Measurements from ENCODE around the gene TXLNG.
A peak's percentile ranks its signal among the peaks of the same experiment; 100 is the strongest.

TXLNG gene

GRCh38 chrX:16819634-16820033 is 33.4 kb downstream of the TXLNG start:
- no peak overlapping the region for H4K91ac ChIP-seq (ENCODE audit: low read length)
- no peak overlapping the region for H3K4ac ChIP-seq (ENCODE audit: low read depth in 1 of 2, low read length in 2 of 2)
- no peak overlapping the region for H3K14ac ChIP-seq (ENCODE audit: low read length in 2 of 2)
- peaks cover 2 to 47% of the 10 kb centered on the region in 2 experiments for H3K36me3 ChIP-seq (ENCODE audit: control insufficient read depth in 1 of 2, insufficient read depth in 2 of 2, low read depth in 1 of 2, low read length in 2 of 2)
- H3K18ac ChIP-seq (ENCODE audit: low read depth in 1 of 2, low read length in 2 of 2), result no peak overlapping the region
- peaks cover 2% of the 10 kb centered on the region for H3K79me1 ChIP-seq (replicated peaks; ENCODE audit: low read length, poor library complexity, severe bottlenecking)
- H3K4me3 ChIP-seq (ENCODE audit: insufficient read depth in 1 of 2, low read depth in 1 of 2, low read length in 2 of 2), result no peak overlapping the region
- DNase-seq, result no peak
- no peak overlapping the region for H2AFZ ChIP-seq (ENCODE audit: low read depth, low read length)
- no peak overlapping the region for H3K9ac ChIP-seq (ENCODE audit: low read length)
- H2BK15ac ChIP-seq (ENCODE audit: low read depth, poor library complexity, severe bottlenecking), result no peak overlapping the region
- H3K27ac ChIP-seq (ENCODE audit: low read length, poor library complexity, severe bottlenecking), result no peak overlapping the region
- H3K9me3 ChIP-seq (ENCODE audit: control insufficient read depth, low read length), result no peaks in the 10 kb centered on the region
- no peak overlapping the region for H2BK12ac ChIP-seq (ENCODE audit: low read length in 2 of 2)
- 94% methylated on average over 2 of the region's 5 CpGs for WGBS
- no peak overlapping the region for H2BK5ac ChIP-seq (ENCODE audit: low read depth, low read length, poor library complexity, severe bottlenecking)
- no peak overlapping the region for H4K8ac ChIP-seq (ENCODE audit: low read length)
- H2AK5ac ChIP-seq (ENCODE audit: low read length, severe bottlenecking), result no peak overlapping the region
- H3K4me2 ChIP-seq (ENCODE audit: low read length, poor library complexity, severe bottlenecking), result no peak overlapping the region
- H2BK120ac ChIP-seq (ENCODE audit: low read depth, low read length), result no peak overlapping the region
- no peaks in the 10 kb centered on the region for H3K27me3 ChIP-seq (ENCODE audit: control insufficient read depth in 1 of 2, insufficient read depth in 1 of 2, low read length in 2 of 2)
- H3K23ac ChIP-seq (ENCODE audit: low read length in 2 of 2), result no peak overlapping the region
- no peaks in the 10 kb centered on the region for H3K4me1 ChIP-seq (ENCODE audit: control insufficient read depth, insufficient read depth, low read depth, low read length)

- no peaks in the 10 kb centered on the region for H3K27me3 ChIP-seq (ENCODE audit: control insufficient read depth in 1 of 2, insufficient read depth in 1 of 2, low read length in 2 of 2)
- no peak overlapping the region for H2BK12ac ChIP-seq (ENCODE audit: low read length in 2 of 2)
- peaks cover 2% of the 10 kb centered on the region for H3K79me1 ChIP-seq (replicated peaks; ENCODE audit: low read length, poor library complexity, severe bottlenecking)
- no peak overlapping the region for H3K4me2 ChIP-seq (ENCODE audit: low read length, poor library complexity, severe bottlenecking)
- no peak overlapping the region for H4K91ac ChIP-seq (ENCODE audit: low read length)
- no peak overlapping the region for H2BK15ac ChIP-seq (ENCODE audit: low read depth, poor library complexity, severe bottlenecking)
- peak overlapping the region; percentile 85 for H3K9ac ChIP-seq (ENCODE audit: low read length)
- H3K4me3 ChIP-seq (ENCODE audit: insufficient read depth in 1 of 2, low read depth in 1 of 2, low read length in 2 of 2), result no peak overlapping the region
- no peak overlapping the region for H2BK120ac ChIP-seq (ENCODE audit: low read depth, low read length)
- H3K14ac ChIP-seq (ENCODE audit: low read length in 2 of 2), result no peak overlapping the region
- H4K8ac ChIP-seq (ENCODE audit: low read length), result no peak overlapping the region
- no peak overlapping the region for H3K18ac ChIP-seq (ENCODE audit: low read depth in 1 of 2, low read length in 2 of 2)
- no peak overlapping the region for H3K23ac ChIP-seq (ENCODE audit: low read length in 2 of 2)
- WGBS, result 74% methylated on average over 2 of the region's 2 CpGs
- H3K4ac ChIP-seq (ENCODE audit: low read depth in 1 of 2, low read length in 2 of 2), result no peak overlapping the region
- H2AK5ac ChIP-seq (ENCODE audit: low read length, severe bottlenecking), result no peak overlapping the region
- no peaks in the 10 kb centered on the region for H3K4me1 ChIP-seq (ENCODE audit: control insufficient read depth, insufficient read depth, low read depth, low read length)
- H2AFZ ChIP-seq (ENCODE audit: low read depth, low read length), result no peak overlapping the region
- H3K9me3 ChIP-seq (ENCODE audit: control insufficient read depth, low read length), result no peaks in the 10 kb centered on the region
- no peak overlapping the region for H2BK5ac ChIP-seq (ENCODE audit: low read depth, low read length, poor library complexity, severe bottlenecking)
- H3K27ac ChIP-seq (ENCODE audit: low read length, poor library complexity, severe bottlenecking), result no peak overlapping the region
- peaks cover 2 to 49% of the 10 kb centered on the region in 2 experiments for H3K36me3 ChIP-seq (ENCODE audit: control insufficient read depth in 1 of 2, insufficient read depth in 2 of 2, low read depth in 1 of 2, low read length in 2 of 2)
- DNase-seq, result peak; percentile 17
Observed at GRCh38 chrX:16822723-16823122, 36.5 kb downstream of the TXLNG start.

DNA sequence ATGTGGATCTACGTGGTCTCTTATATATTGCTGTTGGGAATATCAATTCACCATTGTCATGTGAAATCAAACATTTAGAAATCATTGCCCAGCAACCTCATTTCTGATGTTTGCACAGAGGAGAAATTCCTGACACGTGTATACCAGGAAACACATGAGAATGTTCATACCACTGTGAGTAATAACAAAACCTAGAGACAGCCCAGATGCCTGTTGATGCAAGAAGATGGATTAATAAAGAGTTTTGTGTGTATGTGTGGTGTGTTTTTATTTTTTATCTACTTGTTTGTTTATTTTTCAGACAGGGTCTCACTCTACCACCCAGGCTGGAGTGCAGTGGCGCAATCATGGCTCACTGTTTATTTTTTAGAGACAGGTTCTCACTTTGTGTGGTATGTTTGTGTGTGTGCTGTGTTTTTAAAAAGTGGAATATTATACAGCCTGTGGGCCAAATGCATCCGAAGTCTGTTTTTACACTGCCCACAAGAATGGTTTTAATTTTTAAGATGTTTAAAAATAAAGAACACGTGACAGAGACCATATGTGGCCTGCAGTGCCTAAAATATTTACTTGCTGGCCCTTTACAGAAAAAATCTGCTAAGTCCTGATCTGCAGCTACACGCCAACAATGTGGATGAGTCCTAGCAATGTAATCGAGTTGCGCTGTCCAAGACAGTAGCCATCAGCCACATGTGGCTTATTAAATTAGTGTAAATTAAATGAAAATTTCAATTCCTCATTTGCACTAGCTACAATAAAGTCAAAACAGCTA is 39.2 kb downstream of the TXLNG start:
- no peak overlapping the region for H3K4me2 ChIP-seq (ENCODE audit: low read length, poor library complexity, severe bottlenecking)
- no peaks in the 10 kb centered on the region for H3K4me1 ChIP-seq (ENCODE audit: control insufficient read depth, insufficient read depth, low read depth, low read length)
- H3K18ac ChIP-seq (ENCODE audit: low read depth in 1 of 2, low read length in 2 of 2), result no peak overlapping the region
- H2BK120ac ChIP-seq (ENCODE audit: low read depth, low read length), result no peak overlapping the region
- no peaks in the 10 kb centered on the region for H3K79me1 ChIP-seq (replicated peaks; ENCODE audit: low read length, poor library complexity, severe bottlenecking)
- no peak overlapping the region for H2BK12ac ChIP-seq (ENCODE audit: low read length in 2 of 2)
- H3K36me3 ChIP-seq (ENCODE audit: control insufficient read depth in 1 of 2, insufficient read depth in 2 of 2, low read depth in 1 of 2, low read length in 2 of 2), result peaks cover 2 to 48% of the 10 kb centered on the region in 2 experiments
- peak; percentile 24 for DNase-seq
- H3K23ac ChIP-seq (ENCODE audit: low read length in 2 of 2), result no peak overlapping the region
- no peak overlapping the region for H3K4me3 ChIP-seq (ENCODE audit: insufficient read depth in 1 of 2, low read depth in 1 of 2, low read length in 2 of 2)
- H4K8ac ChIP-seq (ENCODE audit: low read length), result no peak overlapping the region
- H3K4ac ChIP-seq (ENCODE audit: low read depth in 1 of 2, low read length in 2 of 2), result no peak overlapping the region
- WGBS, result 94% methylated on average over 3 of the region's 8 CpGs
- H2AFZ ChIP-seq (ENCODE audit: low read depth, low read length), result no peak overlapping the region
- no peaks in the 10 kb centered on the region for H3K9me3 ChIP-seq (ENCODE audit: control insufficient read depth, low read length)
- no peak overlapping the region for H4K91ac ChIP-seq (ENCODE audit: low read length)
- no peak overlapping the region for H3K14ac ChIP-seq (ENCODE audit: low read length in 2 of 2)
- no peak overlapping the region for H2BK5ac ChIP-seq (ENCODE audit: low read depth, low read length, poor library complexity, severe bottlenecking)
- H3K27ac ChIP-seq (ENCODE audit: low read length, poor library complexity, severe bottlenecking), result no peak overlapping the region
- H3K9ac ChIP-seq (ENCODE audit: low read length), result peak overlapping the region; percentile 71
- no peaks in the 10 kb centered on the region for H3K27me3 ChIP-seq (ENCODE audit: control insufficient read depth in 1 of 2, insufficient read depth in 1 of 2, low read length in 2 of 2)
- no peak overlapping the region for H2AK5ac ChIP-seq (ENCODE audit: low read length, severe bottlenecking)
- H2BK15ac ChIP-seq (ENCODE audit: low read depth, poor library complexity, severe bottlenecking), result no peak overlapping the region

GRCh38 chrX:16826207-16826606 is 39.9 kb downstream of the TXLNG start:
- Histone ChIP-seq H2BK15ac (ENCODE audit: low read depth, poor library complexity, severe bottlenecking) (no peak overlapping the region), H3K36me3 (ENCODE audit: control insufficient read depth in 1 of 2, insufficient read depth in 2 of 2, low read depth in 1 of 2, low read length in 2 of 2) (peaks cover 2 to 50% of the 10 kb centered on the region in 2 experiments), H3K4ac (ENCODE audit: low read depth in 1 of 2, low read length in 2 of 2) (no peak overlapping the region), H4K8ac (ENCODE audit: low read length) (no peak overlapping the region), H2BK5ac (ENCODE audit: low read depth, low read length, poor library complexity, severe bottlenecking) (no peak overlapping the region), H3K4me3 (ENCODE audit: insufficient read depth in 1 of 2, low read depth in 1 of 2, low read length in 2 of 2) (no peak overlapping the region), H3K14ac (ENCODE audit: low read length in 2 of 2) (no peak overlapping the region), H3K4me1 (ENCODE audit: control insufficient read depth, insufficient read depth, low read depth, low read length) (no peaks in the 10 kb centered on the region), H2AFZ (ENCODE audit: low read depth, low read length) (no peak overlapping the region), H3K18ac (ENCODE audit: low read depth in 1 of 2, low read length in 2 of 2) (no peak overlapping the region), H3K23ac (ENCODE audit: low read length in 2 of 2) (no peak overlapping the region), H3K27ac (ENCODE audit: low read length, poor library complexity, severe bottlenecking) (no peak overlapping the region), H4K91ac (ENCODE audit: low read length) (no peak overlapping the region), H2BK12ac (ENCODE audit: low read length in 2 of 2) (no peak overlapping the region), H2AK5ac (ENCODE audit: low read length, severe bottlenecking) (no peak overlapping the region), H3K9ac (ENCODE audit: low read length) (peak overlapping the region; percentile 71), H3K9me3 (ENCODE audit: control insufficient read depth, low read length) (no peaks in the 10 kb centered on the region), H3K79me1 (replicated peaks; ENCODE audit: low read length, poor library complexity, severe bottlenecking) (no peaks in the 10 kb centered on the region), H3K4me2 (ENCODE audit: low read length, poor library complexity, severe bottlenecking) (no peak overlapping the region), H2BK120ac (ENCODE audit: low read depth, low read length) (no peak overlapping the region), H3K27me3 (ENCODE audit: control insufficient read depth in 1 of 2, insufficient read depth in 1 of 2, low read length in 2 of 2) (no peaks in the 10 kb centered on the region)
- 67% methylated on average over 1 of the region's 3 CpGs for WGBS
- DNase-seq, result peak; percentile 45

All from mesenchymal stem cell (in vitro differentiated cells and primary cell).